Measurements from ENCODE around the gene MAP7D1.

MAP7D1 gene

DNA sequence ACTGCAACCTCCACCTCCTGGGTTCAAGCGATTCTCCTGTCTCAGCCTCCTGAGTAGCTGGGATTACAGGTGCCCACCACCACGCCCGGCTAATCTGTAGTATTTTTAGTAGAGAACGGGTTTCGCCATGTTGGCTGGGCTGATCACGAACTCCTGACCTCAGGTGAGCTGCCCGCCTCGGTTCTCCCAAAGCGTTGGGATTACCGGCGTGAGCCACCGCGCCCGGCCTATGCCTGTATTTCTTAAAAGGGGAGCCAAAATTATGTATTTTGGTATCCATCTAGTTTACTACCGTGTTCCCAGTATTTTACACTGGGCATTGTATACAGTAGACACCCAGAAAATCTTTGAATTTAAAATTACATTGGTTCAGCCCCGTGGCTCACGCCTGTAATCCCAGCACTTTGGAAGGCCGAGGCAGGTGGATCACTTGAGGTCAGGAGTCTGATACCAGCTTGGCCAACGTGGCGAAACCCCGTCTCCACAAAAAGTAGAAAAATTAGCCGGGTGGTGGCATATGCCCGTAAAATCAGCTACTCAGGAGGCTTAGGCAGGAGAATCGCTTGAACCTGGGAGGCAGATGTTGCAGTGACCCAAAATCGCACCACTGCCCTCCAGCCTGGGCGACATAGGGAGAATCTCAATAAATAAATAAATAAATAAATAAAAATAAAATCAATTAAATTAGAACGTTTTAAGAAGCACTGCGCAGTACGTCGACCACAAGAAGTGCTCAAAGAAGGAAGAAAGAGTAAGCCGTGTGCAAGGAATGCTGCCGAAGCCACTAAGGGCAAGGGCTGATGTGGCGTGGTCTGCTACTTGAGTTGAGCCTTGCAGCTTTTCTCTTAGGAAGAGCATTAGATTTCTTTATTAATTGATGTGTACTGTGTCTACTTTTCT is 66.8 kb downstream of the MAP7D1 start:
- TF ChIP-seq, protein P1, sequence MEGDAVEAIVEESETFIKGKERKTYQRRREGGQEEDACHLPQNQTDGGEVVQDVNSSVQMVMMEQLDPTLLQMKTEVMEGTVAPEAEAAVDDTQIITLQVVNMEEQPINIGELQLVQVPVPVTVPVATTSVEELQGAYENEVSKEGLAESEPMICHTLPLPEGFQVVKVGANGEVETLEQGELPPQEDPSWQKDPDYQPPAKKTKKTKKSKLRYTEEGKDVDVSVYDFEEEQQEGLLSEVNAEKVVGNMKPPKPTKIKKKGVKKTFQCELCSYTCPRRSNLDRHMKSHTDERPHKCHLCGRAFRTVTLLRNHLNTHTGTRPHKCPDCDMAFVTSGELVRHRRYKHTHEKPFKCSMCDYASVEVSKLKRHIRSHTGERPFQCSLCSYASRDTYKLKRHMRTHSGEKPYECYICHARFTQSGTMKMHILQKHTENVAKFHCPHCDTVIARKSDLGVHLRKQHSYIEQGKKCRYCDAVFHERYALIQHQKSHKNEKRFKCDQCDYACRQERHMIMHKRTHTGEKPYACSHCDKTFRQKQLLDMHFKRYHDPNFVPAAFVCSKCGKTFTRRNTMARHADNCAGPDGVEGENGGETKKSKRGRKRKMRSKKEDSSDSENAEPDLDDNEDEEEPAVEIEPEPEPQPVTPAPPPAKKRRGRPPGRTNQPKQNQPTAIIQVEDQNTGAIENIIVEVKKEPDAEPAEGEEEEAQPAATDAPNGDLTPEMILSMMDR (IDR thresholded peaks at IDR 0.05): no peak

DNA sequence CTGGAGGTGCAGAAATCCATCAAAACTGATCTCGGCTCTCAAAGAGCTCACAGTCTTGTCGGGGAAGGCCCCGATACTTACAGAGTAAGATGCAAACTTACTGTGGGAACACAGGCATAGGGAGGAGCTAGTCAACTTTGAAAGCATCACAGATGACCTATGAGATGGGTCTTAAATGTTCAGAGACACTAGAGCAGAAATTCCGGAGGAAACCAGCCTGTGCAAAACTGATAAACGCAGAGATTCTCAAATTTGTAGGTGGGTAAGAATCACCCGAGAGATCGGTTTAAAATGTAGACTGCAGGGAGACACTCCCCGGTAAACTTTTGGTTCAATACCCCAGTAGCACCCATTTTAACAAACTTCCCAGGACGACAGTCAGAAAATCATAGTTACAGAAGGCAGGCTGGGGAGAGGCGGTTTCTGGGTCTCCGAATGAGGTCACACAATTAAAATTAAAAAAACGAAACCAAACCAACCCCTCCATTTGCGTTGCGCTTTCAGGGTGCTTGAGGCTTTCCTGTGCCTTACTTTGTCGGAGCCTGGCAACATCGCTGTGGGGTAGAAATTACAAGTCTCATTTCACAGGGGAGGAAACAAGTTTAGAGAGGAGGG is 67.5 kb downstream of the MAP7D1 start:
- TF ChIP-seq, protein P1 (IDR thresholded peaks at IDR 0.05): no peak

DNA sequence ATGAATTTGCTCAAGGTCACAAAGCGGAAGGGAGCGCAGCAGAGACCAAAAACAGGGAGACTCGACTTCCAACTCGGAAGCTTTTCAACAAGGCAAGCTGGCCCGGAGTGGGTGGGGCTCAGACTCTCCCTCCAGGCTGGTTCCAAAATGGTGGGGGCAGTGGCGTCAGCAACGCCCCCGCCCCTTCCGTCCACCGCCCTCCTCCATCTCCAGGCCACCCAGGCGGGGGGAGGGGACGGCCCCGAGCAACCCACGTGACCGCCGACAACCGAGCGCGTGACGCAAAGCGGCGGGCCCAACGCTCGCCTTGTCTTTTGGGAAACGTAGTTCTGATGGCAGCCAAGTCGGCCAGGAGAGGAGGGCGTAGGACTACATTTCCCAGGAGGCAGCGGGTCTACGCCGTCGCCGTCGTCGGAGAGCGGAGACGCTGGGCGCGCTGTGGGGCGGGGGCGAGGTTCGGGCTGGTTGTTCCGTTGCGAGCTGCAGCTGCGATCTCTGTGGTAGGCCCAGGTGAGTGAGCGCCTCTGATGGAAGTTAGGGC is 68.1 kb downstream of the MAP7D1 start, which contains the start of gene THRAP3:
Gene THRAP3, plus strand, starts transcription at position 448 of the 541 bp plus-strand sequence. CDS start 58,121 bp downstream, outside the sequence.
- TF ChIP-seq, protein P1 (IDR thresholded peaks at IDR 0.05): no peak

DNA sequence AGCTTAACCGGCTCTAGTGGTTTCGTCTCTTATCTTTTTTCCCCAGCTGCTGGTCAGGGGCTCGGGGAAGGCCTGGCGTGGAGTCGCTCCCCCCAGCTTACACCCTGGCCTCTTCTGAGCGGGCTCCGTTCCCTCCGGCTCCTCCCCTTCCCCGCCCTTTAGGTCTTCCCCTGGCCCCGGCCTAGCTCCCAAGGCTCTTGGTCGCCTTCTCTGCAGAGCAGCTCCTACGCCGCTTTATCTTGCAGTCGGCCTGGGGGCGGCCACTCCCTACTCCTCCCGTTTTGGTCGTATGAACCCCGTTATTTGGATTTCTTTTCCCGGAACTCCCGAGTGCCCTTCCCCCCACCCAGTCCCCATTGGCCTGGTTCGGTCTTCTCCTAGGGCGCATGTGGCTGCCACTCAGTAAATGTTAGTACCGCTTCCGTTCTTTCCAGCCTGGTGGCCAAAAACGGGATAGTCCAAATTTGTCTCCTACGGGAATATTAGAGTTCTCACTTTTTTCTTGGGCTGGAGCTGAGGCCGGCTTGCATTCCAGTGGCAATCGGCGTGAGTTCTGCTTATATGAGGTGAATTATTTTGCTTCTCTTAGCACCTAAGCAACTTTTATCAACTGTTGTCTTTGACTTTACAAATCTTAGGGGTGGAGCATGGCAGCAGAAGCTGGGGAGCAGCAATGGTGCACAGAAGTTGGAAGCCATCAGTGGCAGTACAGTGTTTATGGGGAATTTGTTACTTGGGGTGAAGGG is 68.8 kb downstream of the MAP7D1 start:
- TF ChIP-seq, protein P1 (IDR thresholded peaks at IDR 0.05): peak; percentile 32; the same call in 1 of the 2 replicates

DNA sequence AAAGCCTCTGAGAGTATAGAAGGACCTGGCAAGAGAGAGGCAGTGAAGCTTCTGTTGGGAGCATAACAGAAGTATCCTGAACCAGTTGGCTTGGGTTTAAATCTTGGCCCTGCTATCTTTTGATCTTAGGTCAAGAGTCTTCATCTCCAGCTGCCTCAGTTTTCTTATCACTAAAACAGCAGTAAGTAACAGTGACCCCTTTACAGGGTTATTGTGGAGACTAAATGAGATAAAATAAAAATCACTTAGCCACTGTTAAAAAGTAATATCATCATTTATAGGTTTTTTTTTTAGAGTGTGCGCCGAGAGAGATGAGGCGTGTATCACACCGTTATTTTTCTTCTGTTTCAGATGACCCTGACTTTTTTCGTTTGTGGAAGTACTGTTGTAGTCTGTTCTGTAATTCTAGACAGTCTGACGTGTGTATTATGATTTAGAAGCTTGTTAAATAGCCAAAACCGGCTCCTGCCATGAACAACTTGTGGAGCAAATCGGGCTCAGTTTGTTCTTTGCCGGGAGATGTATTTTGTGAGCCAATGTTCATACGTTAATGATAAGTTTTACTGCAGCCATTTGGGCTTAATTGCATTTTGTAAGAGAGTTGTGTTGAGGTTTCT is 69.4 kb downstream of the MAP7D1 start:
- TF ChIP-seq, protein P1 (IDR thresholded peaks at IDR 0.05): no peak
